SKM-1 treated with dmso at 0.1 percent for 144 hours (cell line): ENCODE results near the gene CCZ1.
"Not testable (repeated sequence)": the region's sequence is repeated elsewhere in the genome, so short reads cannot be mapped to it uniquely, and the experiment has no call there.

Source experiments
- DNase-seq: peaks from one replicate; lab custom pipeline; 2025; ENCODE audit not compliant: unreplicated experiment; lab: John Stamatoyannopoulos, UW

CCZ1 gene

GRCh38 chr7:5898480-5899224, at the start of gene CCZ1:
TSS of gene CCZ1 (plus strand) at chr7:5898733. CDS start at chr7:5898800, 67 bp downstream.
- peak; percentile 24 for DNase-seq

DNA sequence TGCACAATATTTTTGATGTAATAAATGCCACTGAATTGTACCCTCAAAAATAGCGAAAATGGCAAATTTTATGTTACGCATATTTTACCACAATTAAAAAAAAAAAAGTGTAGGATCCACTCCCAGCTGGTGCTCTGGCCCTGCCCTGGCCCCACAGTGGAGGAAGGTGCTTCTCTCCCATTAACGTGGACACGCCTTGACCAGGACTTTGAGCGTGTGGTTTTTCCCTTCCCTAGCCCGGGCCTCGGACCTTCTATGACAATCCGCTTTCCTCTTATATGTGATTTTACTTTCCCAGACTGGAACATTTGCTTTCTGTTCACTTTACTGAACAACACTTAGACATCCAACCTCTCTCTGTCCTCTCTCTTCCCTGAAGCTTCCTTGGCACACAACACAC, 47.6 kb upstream of the CCZ1 start:
- DNase-seq = no peak

- DNase-seq = no peak
Observed at GRCh38 chr7:5854738-5855137, 43.8 kb upstream of the CCZ1 start.

- not testable (repeated sequence) for DNase-seq
Observed at GRCh38 chr7:5857041-5857575, 41.4 kb upstream of the CCZ1 start.

DNA sequence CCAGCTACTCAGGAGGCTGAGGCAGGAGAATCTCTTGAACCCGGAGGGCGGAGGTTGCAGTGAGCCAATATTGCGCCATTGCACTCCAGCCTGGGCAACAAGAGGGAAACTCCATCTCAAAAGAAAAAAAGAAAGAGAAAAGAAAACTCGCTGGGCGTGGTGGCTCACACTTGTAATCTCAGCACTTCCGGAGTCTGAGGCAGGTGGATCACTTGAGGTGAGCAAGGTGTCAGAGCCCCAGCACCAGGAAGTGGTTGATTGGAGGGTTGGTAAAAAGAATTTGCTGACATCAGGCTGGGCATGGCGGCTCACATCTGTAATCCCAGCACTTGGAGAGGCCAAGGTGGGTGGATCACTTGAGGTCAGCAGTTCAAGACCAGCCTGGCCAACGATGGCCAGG, 40.0 kb upstream of the CCZ1 start:
- DNase-seq = not testable (repeated sequence)

GRCh38 chr7:5861281-5861680, 37.3 kb upstream of the CCZ1 start:
- DNase-seq = not testable (repeated sequence)

GRCh38 chr7:5862753-5863366, 35.7 kb upstream of the CCZ1 start:
- DNase-seq = not testable (repeated sequence)

DNA sequence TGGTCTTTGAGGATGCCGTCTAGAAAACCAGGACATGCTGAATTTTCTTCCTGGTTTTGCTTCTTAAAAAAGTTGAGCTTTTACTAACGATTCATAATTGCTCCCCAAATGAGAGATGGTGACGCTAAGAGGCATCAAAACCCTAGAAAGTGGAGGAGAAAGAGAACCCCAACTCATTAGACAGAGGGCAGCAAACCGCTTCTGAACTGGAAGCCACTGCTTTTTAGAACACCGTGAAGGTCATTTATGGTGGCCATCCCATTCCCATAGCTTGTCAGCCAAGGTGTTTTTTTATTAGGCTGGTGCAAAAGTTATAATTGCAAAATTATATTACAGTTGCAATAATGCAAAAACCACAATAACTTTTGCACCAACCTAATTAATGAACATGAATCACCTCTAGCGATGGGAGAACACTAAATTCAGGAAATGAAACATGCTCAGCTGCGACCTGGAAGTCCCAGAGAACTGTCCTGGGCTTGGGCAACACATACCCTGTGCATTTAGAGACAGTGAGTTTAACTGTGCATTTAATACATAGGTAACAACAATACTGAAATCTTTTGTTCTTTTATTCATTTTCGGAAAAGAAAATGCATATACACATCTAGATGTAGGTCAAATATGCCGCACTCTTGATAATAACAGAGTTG, 33.1 kb upstream of the CCZ1 start:
- not testable (repeated sequence) for DNase-seq

DNA sequence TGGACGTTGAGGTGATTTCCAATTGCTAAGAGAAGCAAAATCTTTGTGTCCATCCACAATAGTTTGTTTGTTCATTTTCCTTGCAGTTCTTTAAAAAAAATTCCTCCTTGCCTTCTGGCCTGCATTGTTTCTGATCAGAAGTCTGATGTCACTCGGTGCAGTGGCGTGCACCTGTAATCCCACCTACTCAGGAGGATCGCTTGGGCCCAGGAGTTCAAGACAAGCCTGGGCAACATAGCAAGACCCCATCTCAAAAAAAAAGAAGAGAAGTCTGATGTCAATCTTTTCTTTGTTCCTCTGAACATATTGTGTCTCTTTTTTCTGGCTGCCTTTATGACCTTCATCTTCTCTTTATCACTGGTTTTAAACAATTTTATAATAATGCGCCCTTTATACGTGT, 31.5 kb upstream of the CCZ1 start:
- no peak for DNase-seq

DNA sequence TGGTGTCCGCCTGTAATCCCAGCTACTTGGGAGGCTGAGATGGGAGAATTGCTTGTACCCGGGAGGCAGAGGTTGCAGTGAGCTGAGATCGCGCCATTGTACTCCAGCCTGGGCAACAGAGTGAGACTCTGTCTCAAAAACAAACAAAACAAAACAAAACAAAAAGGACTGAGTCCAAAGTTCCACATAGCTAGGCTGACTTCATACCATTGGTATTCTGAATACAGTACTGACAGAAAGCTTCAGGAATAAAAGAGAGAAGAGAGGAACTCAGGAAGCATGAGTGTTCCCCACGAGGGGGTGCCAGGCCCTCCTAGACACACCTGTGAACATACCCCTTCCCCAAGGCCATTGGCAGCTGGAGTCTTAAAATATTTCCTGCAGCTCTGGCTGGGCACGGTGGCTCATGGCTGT, 29.6 kb upstream of the CCZ1 start:
- not testable (repeated sequence) for DNase-seq

DNA sequence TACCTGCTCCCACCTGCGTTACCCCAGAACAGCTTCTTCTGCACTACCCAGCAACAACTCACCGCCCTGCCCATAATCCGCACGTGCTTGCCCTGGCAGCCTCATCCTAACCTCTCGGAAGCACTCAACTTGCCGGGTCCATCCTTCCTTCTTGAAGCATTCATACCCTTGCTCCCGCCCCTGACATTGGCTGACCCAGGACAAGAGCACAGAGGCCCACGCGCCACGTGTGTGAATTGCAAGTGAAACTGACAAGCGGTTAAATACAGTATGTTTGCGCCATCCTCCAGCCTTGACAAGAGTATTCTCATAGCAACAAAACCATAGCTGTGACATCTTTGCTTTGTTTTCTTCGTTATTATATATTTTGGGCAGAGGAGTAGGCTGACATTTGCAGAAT, 28.8 kb upstream of the CCZ1 start:
- no peak for DNase-seq

- no peak for DNase-seq
Observed at GRCh38 chr7:5870311-5870710, 28.2 kb upstream of the CCZ1 start.

GRCh38 chr7:5872326-5872725, 26.2 kb upstream of the CCZ1 start:
- no peak for DNase-seq

GRCh38 chr7:5879591-5879990, 18.9 kb upstream of the CCZ1 start:
- DNase-seq = not testable (repeated sequence)

- not testable (repeated sequence) for DNase-seq
Observed at GRCh38 chr7:5880106-5880505, 18.4 kb upstream of the CCZ1 start.

GRCh38 chr7:5884431-5884830, 14.1 kb upstream of the CCZ1 start:
- DNase-seq = not testable (repeated sequence)

GRCh38 chr7:5888021-5888420, 10.5 kb upstream of the CCZ1 start:
- DNase-seq = not testable (repeated sequence)

GRCh38 chr7:5890244-5890643, 8.3 kb upstream of the CCZ1 start:
- DNase-seq = not testable (repeated sequence)

GRCh38 chr7:5892498-5892897, 6.0 kb upstream of the CCZ1 start:
- no peak for DNase-seq

GRCh38 chr7:5897369-5897919, 1.1 kb upstream of the CCZ1 start:
- DNase-seq = not testable (repeated sequence)

GRCh38 chr7:5903002-5903401, 4.5 kb downstream of the CCZ1 start:
- DNase-seq = not testable (repeated sequence)
